Measurements from ENCODE around the gene TEAD1. TPM values are rescaled to one million over a fixed set of nuclear protein-coding genes. Genes with fewer than 3 reads are reported as not detected.

TEAD1 gene
- total RNA-seq, 1 donor from 2014 or later = 17.6 TPM

- DNase-seq (ENCODE audit: low read depth) = no peak
- TF ChIP-seq CTCF (IDR thresholded peaks at IDR 0.05; ENCODE audit: insufficient read depth, low read length, severe bottlenecking) = no peak
- no peaks in the 10 kb centered on the region for H3K27me3 ChIP-seq (ENCODE audit: control insufficient read depth, insufficient read depth, low read length)
- no peak for FAIRE-seq
- H3K36me3 ChIP-seq (ENCODE audit: control insufficient read depth, insufficient read depth, low read length) = no peaks in the 10 kb centered on the region
- no peak overlapping the region for H3K4me3 ChIP-seq (ENCODE audit: low read depth, low read length)
Observed at GRCh38 chr11:12666915-12667314, 7.3 kb upstream of the TEAD1 start.

GRCh38 chr11:12667646-12668045, 6.6 kb upstream of the TEAD1 start:
- H3K27me3 ChIP-seq (ENCODE audit: control insufficient read depth, insufficient read depth, low read length) = no peaks in the 10 kb centered on the region
- no peak overlapping the region for H3K4me3 ChIP-seq (ENCODE audit: low read depth, low read length)
- TF ChIP-seq CTCF (IDR thresholded peaks at IDR 0.05; ENCODE audit: insufficient read depth, low read length, severe bottlenecking) = no peak
- no peaks in the 10 kb centered on the region for H3K36me3 ChIP-seq (ENCODE audit: control insufficient read depth, insufficient read depth, low read length)
- FAIRE-seq = no peak
- DNase-seq (ENCODE audit: low read depth) = no peak

GRCh38 chr11:12668166-12668565, 6.1 kb upstream of the TEAD1 start:
- no peaks in the 10 kb centered on the region for H3K27me3 ChIP-seq (ENCODE audit: control insufficient read depth, insufficient read depth, low read length)
- TF ChIP-seq CTCF (IDR thresholded peaks at IDR 0.05; ENCODE audit: insufficient read depth, low read length, severe bottlenecking) = no peak
- DNase-seq (ENCODE audit: low read depth) (no peak), FAIRE-seq (no peak)
- H3K4me3 ChIP-seq (ENCODE audit: low read depth, low read length) = no peak overlapping the region
- H3K36me3 ChIP-seq (ENCODE audit: control insufficient read depth, insufficient read depth, low read length) = no peaks in the 10 kb centered on the region

GRCh38 chr11:12669930-12670329, 4.3 kb upstream of the TEAD1 start:
- no peak for FAIRE-seq
- no peak for TF ChIP-seq CTCF (IDR thresholded peaks at IDR 0.05; ENCODE audit: insufficient read depth, low read length, severe bottlenecking)
- H3K27me3 ChIP-seq (ENCODE audit: control insufficient read depth, insufficient read depth, low read length) = no peaks in the 10 kb centered on the region
- DNase-seq (ENCODE audit: low read depth) = peak; percentile 80
- no peaks in the 10 kb centered on the region for H3K36me3 ChIP-seq (ENCODE audit: control insufficient read depth, insufficient read depth, low read length)
- H3K4me3 ChIP-seq (ENCODE audit: low read depth, low read length) = no peak overlapping the region

GRCh38 chr11:12671370-12671769, 2.9 kb upstream of the TEAD1 start:
- Histone ChIP-seq H3K36me3 (ENCODE audit: control insufficient read depth, insufficient read depth, low read length) (no peaks in the 10 kb centered on the region), H3K27me3 (ENCODE audit: control insufficient read depth, insufficient read depth, low read length) (no peaks in the 10 kb centered on the region), H3K4me3 (ENCODE audit: low read depth, low read length) (no peak overlapping the region)
- no peak for DNase-seq (ENCODE audit: low read depth)
- TF ChIP-seq CTCF (IDR thresholded peaks at IDR 0.05; ENCODE audit: insufficient read depth, low read length, severe bottlenecking) = no peak
- no peak for FAIRE-seq

GRCh38 chr11:12673601-12673923, 659 bp upstream of the TEAD1 start:
- Histone ChIP-seq H3K4me3 (ENCODE audit: low read depth, low read length) (peak overlapping the region; percentile 54), H3K36me3 (ENCODE audit: control insufficient read depth, insufficient read depth, low read length) (no peaks in the 10 kb centered on the region), H3K27me3 (ENCODE audit: control insufficient read depth, insufficient read depth, low read length) (no peaks in the 10 kb centered on the region)
- FAIRE-seq = no peak
- DNase-seq (ENCODE audit: low read depth) = no peak
- TF ChIP-seq CTCF (IDR thresholded peaks at IDR 0.05; ENCODE audit: insufficient read depth, low read length, severe bottlenecking) = no peak

Data from bronchial epithelial cell (primary cell).